Measurements from ENCODE around the gene SUDS3. TPM values are rescaled to one million over a fixed set of nuclear protein-coding genes. Genes with fewer than 3 reads are reported as not detected.

SUDS3 gene
- total and polyA plus RNA-seq, 10 of the 15 experiments (the other 5 are each of a cell fraction or from before 2014, with no cell fraction given) = 5.2 to 42.8 (median 21.7) TPM

- TF ChIP-seq ELK1 (IDR thresholded peaks at IDR 0.05; ENCODE audit: low read depth, low read length) (no peak), IRF5 (IDR thresholded peaks at IDR 0.05; ENCODE audit: borderline replicate concordance) (no peak), SUZ12 (IDR thresholded peaks at IDR 0.05; ENCODE audit: unreplicated experiment) (no peak), ZNF592 (IDR thresholded peaks at IDR 0.05) (no peak), SPI1 (IDR thresholded peaks at IDR 0.05; ENCODE audit: borderline replicate concordance, insufficient read depth, low read depth, low read length) (peak; percentile 84), CBFB (IDR thresholded peaks at IDR 0.05; ENCODE audit: low read depth) (no peak), MYB (IDR thresholded peaks at IDR 0.05; ENCODE audit: borderline replicate concordance, low read depth, low read length) (no peak), REST (IDR thresholded peaks at IDR 0.05; ENCODE audit: low read depth, low read length) (no peak), KDM1A (IDR thresholded peaks at IDR 0.05; ENCODE audit: borderline replicate concordance) (no peak), HCFC1 (IDR thresholded peaks at IDR 0.05; ENCODE audit: low read length) (no peak), CREB1 (IDR thresholded peaks at IDR 0.05; ENCODE audit: low read depth) (peak; percentile 80), CHD1 (IDR thresholded peaks at IDR 0.05; ENCODE audit: low read depth, low read length) (no peak), MEF2B (IDR thresholded peaks at IDR 0.05; ENCODE audit: partially characterized antibody, poor library complexity, severe bottlenecking) (peak; percentile 66), TCF3 (IDR thresholded peaks at IDR 0.05; ENCODE audit: borderline replicate concordance, insufficient read depth, low read depth, low read length) (no peak), ESRRA (IDR thresholded peaks at IDR 0.05; ENCODE audit: low read length) (no peak), CHD2 (IDR thresholded peaks at IDR 0.05; ENCODE audit: borderline replicate concordance, low read depth, low read length) (no peak; the same call in 1 of the 2 replicates)
Observed at GRCh38 chr12:118357257-118358007, 18.9 kb upstream of the SUDS3 start (continued).
